GM19324 (cell line): ENCODE results near the gene TBC1D22A.

ENCODE experiments used
- ATAC-seq: cut with Tn5 transposase; IDR thresholded peaks from one replicate; pipeline ENCODE4 v1.9.1; 2021; ENCODE audit warnings: mild to moderate bottlenecking, moderate library complexity; ENCODE audit not compliant: unreplicated experiment, low FRiP score

TBC1D22A gene

DNA sequence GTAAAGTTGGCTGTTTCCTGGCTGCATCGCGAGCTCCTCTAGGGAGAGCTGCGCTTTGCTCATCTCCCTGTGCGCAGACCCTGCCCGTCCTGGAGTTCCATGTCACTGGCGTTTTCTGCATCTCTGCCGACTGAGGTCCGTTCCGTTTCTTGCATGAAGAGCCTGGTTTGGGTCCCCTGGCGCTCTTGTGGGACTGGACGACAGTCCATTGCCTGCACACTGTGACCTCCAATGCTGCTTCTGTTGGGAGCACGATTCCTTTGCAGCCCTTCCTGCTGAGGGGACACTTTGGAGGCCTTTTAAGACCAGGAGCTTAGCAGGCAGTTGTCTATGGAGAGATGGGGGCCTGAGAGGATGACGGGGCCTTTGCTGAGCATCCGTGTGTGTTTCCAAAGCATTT, 90.3 kb downstream of the TBC1D22A start:
- ATAC-seq: no peak

DNA sequence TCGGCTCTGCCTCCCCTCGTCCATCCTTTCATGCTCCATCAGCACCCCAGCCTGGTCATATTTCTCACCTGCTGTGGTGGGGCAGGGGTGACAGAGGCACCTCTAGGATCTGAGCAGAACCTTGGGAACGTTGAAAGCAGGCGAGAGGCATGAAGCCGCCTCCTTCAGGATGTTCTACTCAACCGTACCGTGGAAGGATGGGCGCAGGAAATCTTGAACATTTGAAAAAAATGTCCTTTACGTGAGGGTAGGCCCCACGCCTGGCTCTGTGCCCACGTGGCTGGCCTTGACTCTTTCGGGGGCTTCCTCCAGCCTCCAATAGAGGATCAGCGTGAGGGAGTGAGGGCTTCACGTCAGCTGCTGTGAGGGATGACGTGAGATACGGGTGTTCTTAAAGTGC, 90.7 kb downstream of the TBC1D22A start:
- no peak for ATAC-seq

DNA sequence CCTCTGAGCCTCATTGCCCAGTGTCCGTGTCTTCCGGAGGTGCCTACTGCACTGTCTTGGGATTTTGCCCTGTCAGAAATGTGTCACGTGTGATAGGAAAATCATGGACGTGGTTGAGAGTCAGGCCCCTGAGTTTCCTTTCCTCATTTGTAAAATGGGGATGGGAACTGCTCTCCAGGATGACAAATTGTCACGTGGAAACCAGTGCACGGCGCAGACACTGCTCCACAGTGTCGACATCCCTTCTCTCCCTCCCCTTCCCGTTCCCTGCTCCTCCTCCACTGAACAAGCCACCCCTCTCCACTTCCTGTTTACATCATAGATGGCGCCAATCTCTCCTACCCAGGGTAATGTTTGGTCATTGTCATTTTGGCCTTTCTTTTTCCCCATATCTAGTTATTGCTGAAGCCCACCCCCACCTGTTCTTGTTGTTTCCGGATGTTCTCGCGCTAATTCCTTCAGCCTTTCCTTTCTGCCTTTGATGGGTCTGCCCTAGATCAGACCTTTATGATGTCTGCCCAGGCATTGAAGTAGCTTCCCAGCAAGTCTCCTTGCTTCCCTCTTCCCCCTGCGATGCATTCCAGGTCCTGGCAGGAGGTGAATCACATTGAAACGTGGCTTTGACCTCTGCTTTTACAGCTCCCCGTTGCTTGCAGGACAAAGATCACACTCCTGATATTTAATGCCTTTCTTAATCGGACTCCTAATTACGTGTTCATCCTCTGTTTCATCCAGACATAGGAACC, 91.8 kb downstream of the TBC1D22A start:
- no peak for ATAC-seq

DNA sequence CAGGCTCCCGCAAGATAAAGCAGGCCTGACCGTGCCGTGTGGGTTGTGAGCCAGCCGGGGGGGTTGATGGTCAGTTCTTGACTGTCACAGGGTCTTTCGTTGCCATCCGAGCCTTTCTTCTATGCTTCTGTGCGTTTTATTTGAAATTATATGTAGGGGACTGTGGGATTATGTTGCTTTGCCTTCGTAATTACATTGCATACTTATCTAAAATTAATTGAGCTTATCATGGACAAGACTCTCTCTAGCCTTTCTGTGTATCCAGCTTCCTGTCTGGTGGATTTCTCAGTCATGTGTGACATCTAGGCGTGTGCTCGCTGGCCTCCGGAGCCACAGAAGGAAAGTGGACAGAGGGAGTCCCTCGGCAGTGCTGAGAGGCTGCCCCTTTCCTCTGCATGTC, 93.2 kb downstream of the TBC1D22A start:
- no peak for ATAC-seq

DNA sequence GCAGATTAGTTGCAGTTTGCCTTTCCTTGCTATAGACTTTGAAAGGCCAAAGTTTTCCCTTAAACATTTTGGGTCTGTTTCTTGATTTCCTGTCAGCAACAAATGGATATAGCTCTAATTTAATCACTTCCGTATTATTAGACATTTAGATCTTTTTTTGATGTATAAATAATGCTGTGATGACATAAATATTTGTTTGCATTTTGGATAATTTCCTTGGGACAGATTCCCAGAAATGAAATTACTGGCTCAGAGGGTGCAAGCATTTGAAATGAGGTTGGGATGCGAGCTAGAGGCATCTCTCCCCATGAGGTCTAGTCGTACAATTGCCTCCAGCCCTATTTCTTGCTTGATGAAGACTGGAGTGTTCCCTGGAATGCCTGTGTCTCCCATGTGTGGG, 94.2 kb downstream of the TBC1D22A start:
- no peak for ATAC-seq

DNA sequence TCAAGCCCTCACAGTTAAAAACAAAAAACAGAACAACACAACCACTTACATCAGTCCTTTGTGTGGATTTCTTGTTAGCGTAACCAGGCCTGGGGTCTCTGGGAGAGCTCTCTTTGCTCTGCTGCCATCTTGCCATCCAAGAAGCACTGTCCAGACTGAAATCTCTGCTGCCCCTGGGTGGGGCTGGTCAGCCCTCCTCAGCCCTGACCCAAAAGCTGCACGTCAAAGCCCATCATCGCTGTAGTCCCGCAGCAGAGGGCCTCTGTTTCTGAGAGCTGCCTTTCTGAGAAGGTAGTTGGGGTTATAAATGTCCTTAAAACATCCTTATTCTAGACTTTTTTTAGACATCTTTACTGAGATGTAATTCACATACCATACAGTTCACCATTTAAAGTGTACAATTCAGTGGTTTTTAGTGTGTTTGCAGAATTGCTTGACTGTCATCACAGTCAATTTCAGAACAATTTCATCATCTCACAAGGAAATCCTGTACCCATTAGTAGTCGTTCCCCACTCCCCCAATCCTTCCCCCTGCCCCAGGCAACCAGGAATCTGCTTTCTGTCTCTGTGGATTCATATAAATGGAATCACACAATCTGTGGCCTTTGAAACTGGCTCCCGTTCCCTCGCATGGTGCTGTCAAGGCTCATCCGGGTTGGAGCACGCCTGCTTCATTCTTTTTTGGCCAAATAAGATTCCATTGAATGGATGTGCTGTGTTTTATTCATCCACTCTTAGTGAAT, 94.9 kb downstream of the TBC1D22A start:
- ATAC-seq: no peak

DNA sequence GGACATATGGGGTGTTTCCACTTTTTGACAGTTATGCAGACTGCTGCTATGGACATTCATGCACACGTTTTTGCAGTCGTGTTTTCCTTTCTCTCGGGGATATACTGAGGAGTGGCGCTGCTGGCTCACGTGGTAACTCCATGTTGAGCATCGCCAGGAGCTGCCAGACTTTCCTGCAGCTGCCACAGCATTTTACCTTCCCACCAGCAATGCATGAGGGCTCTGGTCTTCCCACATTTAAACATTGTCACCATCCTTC, 95.4 kb downstream of the TBC1D22A start:
- ATAC-seq: no peak

DNA sequence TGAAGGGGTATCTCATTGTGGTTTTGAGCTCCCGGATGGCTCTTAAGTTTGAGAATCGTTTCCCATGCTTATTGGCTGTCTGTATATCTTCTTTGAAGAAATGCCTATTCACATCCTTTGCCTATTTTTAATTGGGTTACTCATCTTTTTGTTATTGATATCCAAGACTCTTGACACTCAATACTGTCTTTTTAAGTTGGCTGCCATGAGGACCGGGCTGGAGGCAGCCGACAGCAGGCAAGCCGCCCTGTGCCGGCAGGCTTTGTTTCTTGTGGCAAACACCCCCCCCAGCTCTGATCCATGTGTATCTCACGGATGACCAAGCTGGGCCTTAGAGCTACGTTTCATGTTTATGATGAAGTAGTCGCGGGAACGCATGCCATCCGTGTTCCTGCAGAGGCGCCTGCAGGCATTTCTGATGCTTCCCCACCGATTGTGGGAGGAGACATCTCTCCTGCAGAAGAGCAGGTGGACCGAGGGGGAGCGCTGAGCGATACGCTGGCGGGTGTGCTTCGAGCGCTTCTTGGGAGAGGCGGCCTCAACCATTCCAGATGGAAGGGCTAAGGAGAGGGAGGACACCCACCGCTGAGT, 95.8 kb downstream of the TBC1D22A start:
- ATAC-seq: no peak

DNA sequence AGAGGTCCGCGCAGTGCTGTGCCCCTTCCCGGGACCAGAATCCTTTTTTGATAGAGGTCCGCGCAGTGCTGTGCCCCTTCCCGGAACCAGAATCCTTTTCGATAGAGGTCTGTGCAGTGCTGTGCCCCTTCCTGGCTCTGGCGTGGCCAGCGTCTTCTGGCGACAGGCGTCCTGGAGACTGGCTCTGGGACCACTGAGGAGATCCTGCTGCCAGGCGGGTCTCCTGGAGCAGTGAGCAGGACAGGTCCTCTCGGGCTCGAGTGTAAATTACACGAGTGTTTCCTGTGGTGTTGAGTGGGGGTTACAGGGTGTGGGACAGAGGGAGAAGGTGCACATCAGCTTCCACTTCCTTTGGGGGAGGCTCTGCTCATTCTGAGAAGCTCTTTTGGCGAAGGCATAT, 98.1 kb downstream of the TBC1D22A start:
- no peak for ATAC-seq

DNA sequence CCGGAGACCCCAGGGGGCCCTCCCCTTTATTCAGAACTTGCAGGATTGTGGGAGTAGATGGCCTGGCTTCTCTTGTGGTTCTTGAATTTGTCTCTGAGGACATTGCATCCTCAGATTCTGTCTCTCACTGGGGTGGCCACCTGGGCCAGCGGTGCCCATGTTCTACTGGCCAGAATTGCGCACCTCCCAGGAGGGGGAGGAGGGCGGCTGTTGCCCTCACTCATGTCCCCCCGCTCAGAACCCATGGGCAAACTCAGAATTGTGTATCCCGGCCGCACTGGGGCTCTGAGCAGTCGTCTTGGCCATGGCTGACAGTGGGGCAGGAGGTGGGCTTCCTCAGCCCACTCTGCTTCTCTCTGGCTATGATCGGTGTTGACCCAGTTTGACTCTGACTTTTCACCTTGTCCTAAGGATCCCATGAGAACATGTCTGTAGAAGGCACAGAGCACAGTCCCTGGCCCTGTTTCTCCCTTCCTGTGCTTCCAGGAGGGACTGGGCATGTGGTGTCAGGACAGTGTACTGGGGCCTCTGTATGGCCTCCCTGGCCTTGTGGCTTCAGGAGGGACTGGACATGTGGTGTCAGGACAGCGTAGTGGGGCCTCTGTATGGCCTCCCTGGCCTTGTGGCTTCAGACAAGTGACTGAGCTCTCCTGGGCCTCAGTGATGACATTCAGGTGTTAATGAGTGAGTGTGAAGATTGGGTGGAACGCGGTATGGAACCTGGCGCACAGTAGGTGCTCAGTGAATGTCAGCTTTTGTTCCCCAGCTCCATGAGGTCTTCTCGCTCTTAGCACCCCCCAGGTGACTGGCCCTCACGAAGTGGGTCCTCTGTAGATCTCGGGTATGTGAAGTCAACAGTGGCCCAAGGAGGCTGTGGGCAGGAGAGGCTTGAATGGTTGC, 99.3 kb downstream of the TBC1D22A start:
- ATAC-seq: no peak

DNA sequence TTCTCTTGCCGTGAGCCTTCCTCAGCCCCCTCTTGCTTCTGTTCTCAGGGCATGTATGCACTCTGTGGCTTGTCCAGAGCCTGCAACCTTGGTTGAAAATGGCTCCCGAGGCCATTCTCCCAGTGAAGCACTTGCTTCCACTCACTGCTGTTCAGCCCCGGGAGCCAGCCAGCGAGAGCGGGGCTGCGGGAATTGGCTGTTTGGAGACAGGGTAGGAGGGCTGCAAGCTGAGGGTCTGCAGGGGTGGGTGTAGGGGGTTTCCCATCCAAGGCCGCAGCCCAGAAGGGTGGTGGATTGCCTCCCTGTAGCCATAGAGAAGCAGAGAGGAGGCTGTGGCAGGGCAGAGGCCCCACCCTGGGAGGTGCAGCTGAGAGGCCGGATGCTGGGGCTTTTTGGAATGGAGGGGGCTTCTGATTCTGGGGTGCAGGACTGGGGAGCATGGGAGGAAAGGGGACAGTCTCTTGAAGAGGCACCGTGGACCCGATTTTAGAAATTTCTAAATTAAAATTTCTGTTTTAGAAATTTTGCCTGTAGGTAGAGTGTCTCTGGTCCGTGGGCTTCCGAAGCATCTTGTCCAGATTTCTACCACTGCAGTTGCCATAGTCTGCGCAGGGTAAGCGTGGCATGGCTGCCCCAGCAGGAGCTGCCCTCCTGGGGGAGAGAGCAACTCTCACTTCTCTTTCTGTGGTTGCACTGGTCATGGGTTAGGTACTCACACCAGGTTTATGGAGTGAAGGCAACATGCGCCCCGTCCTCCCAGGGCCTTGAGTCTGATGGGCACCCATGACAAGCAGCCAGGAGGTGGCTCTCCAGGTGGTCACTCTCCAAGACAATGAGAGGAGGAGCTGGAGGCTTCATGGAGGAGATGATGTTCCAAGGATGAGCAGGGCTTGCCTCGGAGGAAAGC, 100.2 kb downstream of the TBC1D22A start:
- ATAC-seq: no peak

DNA sequence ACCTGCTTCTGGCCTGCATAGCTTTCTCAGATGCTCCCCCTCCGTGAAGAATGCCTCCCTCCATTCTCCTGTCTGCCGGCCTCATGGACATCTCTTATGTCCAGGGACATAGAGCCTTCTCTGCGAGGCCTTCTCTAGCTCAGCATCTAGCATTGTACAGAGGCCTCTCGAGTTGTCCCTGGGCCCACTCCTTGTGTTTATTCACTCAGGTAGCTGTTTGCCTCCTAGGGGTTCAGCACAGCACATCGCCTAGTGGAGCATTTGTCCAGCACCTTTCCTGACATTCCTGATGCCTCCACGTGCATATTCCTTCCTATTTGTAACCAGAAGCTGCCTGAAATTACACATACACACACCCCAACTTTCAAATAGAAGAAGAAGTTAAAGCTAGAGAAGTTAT, 101.3 kb downstream of the TBC1D22A start:
- no peak for ATAC-seq

DNA sequence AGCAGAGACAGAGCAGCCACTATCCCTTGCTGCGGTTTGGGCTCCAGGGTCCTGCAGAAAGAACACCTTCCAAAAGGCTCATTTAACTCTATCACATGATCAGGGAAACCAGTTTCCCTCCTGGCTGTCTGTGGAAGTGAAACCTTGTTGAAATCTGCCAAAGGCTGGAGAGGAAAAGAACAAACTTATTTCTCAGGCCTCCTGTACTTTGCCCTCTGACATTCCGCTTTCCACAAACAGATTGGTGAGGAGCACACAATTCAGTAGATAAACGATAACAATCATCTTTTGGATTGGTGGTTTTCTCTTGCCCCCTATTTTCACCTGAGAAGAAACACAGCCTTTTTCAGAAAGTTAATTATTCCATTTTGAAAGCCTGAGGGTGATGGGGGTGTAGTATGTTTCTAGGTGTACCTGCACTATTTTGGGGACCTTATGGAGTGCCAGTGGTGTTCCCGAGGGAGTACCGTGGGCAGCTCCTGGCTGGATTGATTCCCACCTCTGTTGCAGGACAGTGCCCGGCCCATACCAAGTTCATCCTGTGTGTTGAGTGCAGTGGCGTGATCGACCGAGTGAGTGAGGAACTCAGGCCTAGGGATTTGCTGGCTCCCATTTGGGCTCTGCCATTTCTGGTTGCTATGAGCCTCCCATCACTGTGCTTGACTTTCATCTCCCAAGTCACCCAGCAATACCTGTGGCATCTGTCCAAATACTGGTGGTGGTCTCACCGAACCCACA, 102.0 kb downstream of the TBC1D22A start:
- ATAC-seq: no peak

DNA sequence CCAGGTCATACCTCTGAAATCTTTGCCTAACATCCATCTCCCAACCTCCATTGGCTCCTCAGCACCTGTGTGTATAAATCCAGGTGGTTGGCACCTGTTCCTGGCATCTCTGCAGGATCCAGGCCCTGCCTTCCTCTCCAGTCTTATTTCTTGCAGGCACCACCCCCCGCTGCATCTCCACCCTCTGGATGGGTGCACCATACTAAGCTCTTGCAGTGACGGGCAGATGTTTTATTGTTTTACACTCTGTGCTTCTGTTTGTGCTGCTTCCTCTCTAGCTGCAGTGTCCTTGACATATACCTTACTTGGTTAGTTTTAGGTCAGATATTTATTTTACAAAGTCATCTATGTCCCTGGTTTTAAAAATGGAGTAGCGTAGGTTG, 102.6 kb downstream of the TBC1D22A start:
- ATAC-seq: no peak

DNA sequence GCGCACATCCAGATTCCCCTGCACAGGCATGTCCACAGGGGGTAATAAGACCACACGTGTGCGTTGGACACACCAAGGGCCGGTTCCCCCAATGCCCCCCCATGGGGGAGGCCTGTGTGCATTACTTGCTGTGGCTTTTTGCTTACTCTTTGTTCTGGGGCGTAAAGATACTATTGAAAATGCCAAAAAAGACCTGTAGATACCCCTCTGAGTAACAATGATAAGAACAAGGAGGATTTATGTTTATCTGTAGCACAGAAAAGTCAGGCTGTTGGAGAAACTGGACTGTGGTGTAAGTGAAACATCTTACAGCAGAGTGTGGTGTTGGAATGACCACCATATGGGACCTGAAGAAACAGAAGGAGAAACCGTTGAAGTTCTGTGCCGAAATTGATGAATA, 103.2 kb downstream of the TBC1D22A start:
- ATAC-seq: no peak

DNA sequence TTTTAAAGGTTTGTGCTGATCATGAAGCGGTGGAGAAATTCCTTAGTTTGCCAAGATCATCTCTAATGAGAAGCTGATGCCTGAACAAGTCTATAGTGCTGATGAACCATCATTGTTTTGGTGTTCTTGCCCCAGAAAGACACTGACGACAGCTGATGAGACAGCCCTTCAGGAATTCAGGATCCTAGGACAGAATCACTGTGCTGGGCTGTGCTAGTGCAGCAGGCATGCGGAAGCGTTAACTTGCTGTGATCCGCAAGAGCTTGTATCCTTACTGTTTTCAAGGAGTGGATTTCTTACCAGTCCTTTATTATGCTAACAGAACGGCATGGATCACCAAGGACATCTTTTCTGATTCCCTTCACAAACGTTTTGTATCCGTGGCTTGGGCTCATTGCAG, 104.1 kb downstream of the TBC1D22A start:
- ATAC-seq: no peak

DNA sequence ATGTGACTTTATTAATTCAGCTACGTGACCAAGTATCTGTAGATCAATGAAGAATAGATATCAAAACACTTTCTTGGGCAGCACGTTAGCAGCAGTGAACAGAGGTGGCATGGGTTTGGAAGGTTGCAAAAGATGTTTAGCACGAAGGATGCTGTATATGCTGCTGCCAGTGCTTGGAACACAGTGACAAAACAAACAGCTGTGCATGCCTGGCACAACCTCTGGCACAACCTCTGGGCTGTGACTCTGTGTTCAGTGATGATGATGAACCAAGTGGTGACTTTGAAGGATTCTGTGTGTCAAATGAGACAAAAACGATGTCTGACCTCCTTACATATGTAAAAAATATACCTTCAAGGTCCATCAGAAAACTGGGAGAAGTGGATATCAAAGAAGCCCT, 104.7 kb downstream of the TBC1D22A start:
- ATAC-seq: no peak

DNA sequence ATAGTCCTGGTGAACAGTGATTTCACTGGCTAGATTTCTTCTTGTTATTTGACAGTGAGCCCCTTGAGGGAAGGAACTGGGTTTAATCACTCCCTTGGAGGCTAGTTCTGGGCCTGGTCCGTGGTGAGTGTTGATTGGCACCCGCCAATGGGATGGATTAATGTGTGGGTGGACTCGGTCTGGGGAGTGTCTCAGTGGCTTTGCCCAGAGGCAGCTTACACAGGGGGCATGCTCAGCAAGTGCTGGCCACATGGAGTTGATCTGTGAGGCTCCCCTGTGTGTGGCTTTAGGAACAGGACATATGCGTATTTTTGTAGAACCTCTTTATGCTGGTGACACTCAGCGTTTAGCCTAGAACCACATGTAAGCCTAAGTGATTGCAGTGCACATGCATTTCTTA, 106.9 kb downstream of the TBC1D22A start:
- ATAC-seq: no peak

DNA sequence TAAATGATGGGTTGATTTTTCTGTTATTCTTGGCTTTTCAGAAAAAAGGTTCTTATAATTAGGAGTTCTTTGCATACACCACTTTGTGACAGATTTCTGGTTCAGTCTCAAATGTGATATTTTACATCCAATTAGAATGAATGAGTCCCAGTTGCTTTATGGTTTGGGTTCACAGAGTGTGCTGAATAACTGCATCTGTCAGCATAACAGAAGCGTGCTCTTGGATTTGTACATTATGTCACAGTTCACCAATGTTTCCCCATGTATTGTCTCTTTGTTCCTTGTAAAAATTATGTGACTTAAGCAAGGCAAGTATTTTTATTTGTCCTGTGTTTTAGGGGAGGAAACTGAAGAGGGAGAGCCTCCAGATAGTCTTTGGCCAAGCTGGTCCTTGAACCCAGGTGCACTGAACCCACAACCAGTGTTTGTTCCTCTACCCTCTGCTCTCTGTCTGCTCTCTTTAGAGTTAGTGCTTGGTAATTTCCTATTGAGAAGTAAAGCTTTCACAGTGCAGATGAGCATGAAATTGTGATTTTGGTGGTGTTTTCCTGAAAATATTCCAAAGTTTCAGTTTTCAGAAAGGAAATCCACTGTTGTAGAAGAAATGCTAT, 107.5 kb downstream of the TBC1D22A start:
- ATAC-seq: no peak
